Astrocyte (in vitro differentiated cells and primary cell): Measurements from ENCODE around the gene CCDC40. TPM values are rescaled to one million over a fixed set of nuclear protein-coding genes. Genes with fewer than 3 reads are reported as not detected.

Experiments used
- DNase-seq: peaks from one replicate; pipeline ENCODE4 v3.0.0-alpha.2; 2010; ENCODE audit warnings: low read depth
- FAIRE-seq: peaks from 2 replicates; lab custom pipeline; 2011; peaks lifted over from hg19 to GRCh38; lab: Jason Lieb, UNC
- H2AFZ ChIP-seq: 2 replicates; pipeline ENCODE4 v1.6.0; 2012; ENCODE audit warnings: low read depth, low read length, inconsistent platforms
- H3K27ac ChIP-seq: 2 replicates; pipeline ENCODE4 v1.5.1; 2011; ENCODE audit warnings: low read depth, low read length, inconsistent platforms
- H3K27me3 ChIP-seq: 2 replicates; pipeline ENCODE4 v1.6.0; 2011; ENCODE audit warnings: low read length, inconsistent platforms; ENCODE audit not compliant: insufficient read depth
- H3K36me3 ChIP-seq: 2 replicates; pipeline ENCODE4 v1.5.1; 2011; ENCODE audit warnings: low read length, inconsistent platforms; ENCODE audit not compliant: insufficient read depth
- H3K4me1 ChIP-seq: 2 replicates; pipeline ENCODE4 v1.5.1; 2011; ENCODE audit warnings: low read length, inconsistent platforms; ENCODE audit not compliant: insufficient read depth
- H3K4me2 ChIP-seq: 2 replicates; pipeline ENCODE4 v1.6.0; 2012; ENCODE audit warnings: low read length, inconsistent platforms
- H3K4me3 ChIP-seq: 2 replicates; pipeline ENCODE4 v1.5.1; 2011; ENCODE audit warnings: low read depth, mild to moderate bottlenecking, low read length, inconsistent platforms; ENCODE audit not compliant: insufficient read depth
- H3K79me2 ChIP-seq: 2 replicates; pipeline ENCODE4 v1.6.0; 2012; ENCODE audit warnings: mild to moderate bottlenecking, low read length, inconsistent platforms; ENCODE audit not compliant: insufficient read depth
- H3K9ac ChIP-seq: 2 replicates; pipeline ENCODE4 v1.6.0; 2012; ENCODE audit warnings: mild to moderate bottlenecking, low read length, inconsistent platforms
- H3K9me3 ChIP-seq: 2 replicates; pipeline ENCODE4 v1.5.1; 2012; ENCODE audit warnings: low read depth, mild to moderate bottlenecking, low read length, inconsistent platforms; ENCODE audit not compliant: insufficient read depth
- H4K20me1 ChIP-seq: 2 replicates; pipeline ENCODE4 v1.6.0; 2012; ENCODE audit warnings: low read length, inconsistent platforms; ENCODE audit not compliant: insufficient read depth
- H3K27ac Mint-ChIP-seq: one replicate; pipeline ENCODE4 v1.8.0; 2021; ENCODE audit warnings: mild to moderate bottlenecking, mixed read lengths; ENCODE audit not compliant: unreplicated experiment
- H3K27me3 Mint-ChIP-seq: one replicate; pipeline ENCODE4 v1.8.0; 2021; ENCODE audit warnings: low read depth, mixed read lengths; ENCODE audit not compliant: unreplicated experiment
- H3K36me3 Mint-ChIP-seq: one replicate; pipeline ENCODE4 v1.8.0; 2021; ENCODE audit warnings: low read depth, mixed read lengths; ENCODE audit not compliant: unreplicated experiment
- H3K4me1 Mint-ChIP-seq: one replicate; pipeline ENCODE4 v1.8.0; 2021; ENCODE audit warnings: low read depth, mixed read lengths; ENCODE audit not compliant: unreplicated experiment
- H3K4me3 Mint-ChIP-seq: one replicate; pipeline ENCODE4 v1.8.0; 2021; ENCODE audit warnings: mild to moderate bottlenecking, moderate library complexity, mixed read lengths; ENCODE audit not compliant: unreplicated experiment
- H3K9me3 Mint-ChIP-seq: one replicate; pipeline ENCODE4 v1.8.0; 2021; ENCODE audit warnings: mild to moderate bottlenecking, mixed read lengths; ENCODE audit not compliant: unreplicated experiment
- CTCF ChIP-seq: IDR thresholded peaks from 2 replicates; pipeline ENCODE4 v1.5.1; 2011; ENCODE audit warnings: low read depth, mild to moderate bottlenecking, inconsistent platforms, low read length, moderate library complexity; ENCODE audit not compliant: insufficient read depth
- EZH2 ChIP-seq: IDR thresholded peaks from 2 replicates; pipeline ENCODE4 v1.6.1; 2012; ENCODE audit warnings: mild to moderate bottlenecking, low read length, inconsistent platforms; ENCODE audit not compliant: insufficient read depth
- total RNA-seq: library from RNA; stranded (reverse); gene quantifications from 2 replicates; pipeline ENCODE4 v1.2.1, GENCODE V29; 2021

The CCDC40 gene
- total RNA-seq, 1 donor from 2014 or later = 7.0 TPM

GRCh38 chr17:80011989-80012555, 24.4 kb upstream of the CCDC40 start:
- Histone ChIP-seq H3K9ac (no peak overlapping the region), H3K27me3 (no peaks in the 10 kb centered on the region), H2AFZ (no peak overlapping the region), H3K27ac (no peak overlapping the region), H3K4me1 (no peaks in the 10 kb centered on the region), H4K20me1 (peaks cover 49% of the 10 kb centered on the region), H3K36me3 (no peaks in the 10 kb centered on the region), H3K4me2 (no peak overlapping the region), H3K79me2 (peaks cover 15% of the 10 kb centered on the region), H3K9me3 (no peaks in the 10 kb centered on the region), H3K4me3 (no peak overlapping the region)
- Mint-ChIP-seq H3K36me3 (peaks cover 10% of the 10 kb centered on the region), H3K27me3 (no peaks in the 10 kb centered on the region), H3K4me1 (no peaks in the 10 kb centered on the region), H3K4me3 (no peak overlapping the region), H3K9me3 (no peaks in the 10 kb centered on the region), H3K27ac (no peak overlapping the region)
- TF ChIP-seq EZH2 (no peak), CTCF (no peak)
- DNase-seq (no peak), FAIRE-seq (no peak)

GRCh38 chr17:80012765-80013741, 23.4 kb upstream of the CCDC40 start:
- Histone ChIP-seq H3K4me2 (no peak overlapping the region), H4K20me1 (peaks cover 47% of the 10 kb centered on the region), H3K4me1 (no peaks in the 10 kb centered on the region), H3K4me3 (no peak overlapping the region), H3K36me3 (no peaks in the 10 kb centered on the region), H3K27me3 (no peaks in the 10 kb centered on the region), H3K9ac (no peak overlapping the region), H2AFZ (no peak overlapping the region), H3K9me3 (no peaks in the 10 kb centered on the region), H3K79me2 (peaks cover 20% of the 10 kb centered on the region), H3K27ac (no peak overlapping the region)
- TF ChIP-seq CTCF = no peak
- TF ChIP-seq EZH2 = no peak
- no peaks in the 10 kb centered on the region for H3K4me1 Mint-ChIP-seq
- no peaks in the 10 kb centered on the region for H3K9me3 Mint-ChIP-seq
- H3K27me3 Mint-ChIP-seq = no peaks in the 10 kb centered on the region
- H3K27ac Mint-ChIP-seq = no peak overlapping the region
- FAIRE-seq (no peak), DNase-seq (no peak)
- H3K36me3 Mint-ChIP-seq = peaks cover 10% of the 10 kb centered on the region
- no peak overlapping the region for H3K4me3 Mint-ChIP-seq
